ENCODE measurements around the gene CFAP43. TPM values are rescaled to one million over a fixed set of nuclear protein-coding genes. Genes with fewer than 3 reads are reported as not detected.
"Not testable (repeated sequence)": the region's sequence is repeated elsewhere in the genome, so short reads cannot be mapped to it uniquely, and the experiment has no call there.

CFAP43 gene
- total RNA-seq, 1 donor from 2014 or later, result 0.08 TPM

GRCh38 chr10:104258209-104258608 is 26.0 kb upstream of the CFAP43 start:
- intact Hi-C loops (cut with DNase I), result no loop called here

GRCh38 chr10:104257235-104257634 is 25.1 kb upstream of the CFAP43 start:
- DNase-seq (ENCODE audit: low spot score), result no peak
- intact Hi-C loops (cut with DNase I), result no loop called here

More at GRCh38 chr10:104258209-104258608, 26.0 kb upstream of the CFAP43 start:
- DNase-seq (ENCODE audit: low spot score), result no peak

- intact Hi-C loops (cut with DNase I), result no loop called here
- no peak for DNase-seq (ENCODE audit: low spot score)
Observed at GRCh38 chr10:104256335-104256961, 24.3 kb upstream of the CFAP43 start.

GRCh38 chr10:104255311-104255981 is 23.3 kb upstream of the CFAP43 start:
- no peak for DNase-seq (ENCODE audit: low spot score)
- intact Hi-C loops (cut with DNase I), result loop anchor here (2.0 kb wide), 1 partner anchor 23 kb away; the partner anchor contains the start of gene CFAP43

- intact Hi-C loops (cut with DNase I), result loop anchor here (2.0 kb wide), 1 partner anchor 22 kb away; the partner anchor contains the start of gene CFAP43
- peak; percentile 95 for DNase-seq (ENCODE audit: low spot score)
Observed at GRCh38 chr10:104254493-104255310, 22.5 kb upstream of the CFAP43 start, which contains the start of gene GSTO1. Gene GSTO1, plus strand, starts transcription at chr10:104254892. Its CDS starts 37 bp downstream, at chr10:104254929.

- intact Hi-C loops (cut with DNase I), result loop anchor here (2.0 kb wide), 1 partner anchor 21 kb away; the partner anchor contains the start of gene CFAP43
- DNase-seq (ENCODE audit: low spot score), result no peak
Observed at GRCh38 chr10:104253606-104254410, 21.6 kb upstream of the CFAP43 start.

- intact Hi-C loops (cut with DNase I), result no loop called here
- no peak for DNase-seq (ENCODE audit: low spot score)
Observed at GRCh38 chr10:104253106-104253505, 20.9 kb upstream of the CFAP43 start.

- no peak for DNase-seq (ENCODE audit: low spot score)
- intact Hi-C loops (cut with DNase I), result no loop called here
Observed at GRCh38 chr10:104252368-104252767, 20.2 kb upstream of the CFAP43 start.

GRCh38 chr10:104251443-104251842 is 19.3 kb upstream of the CFAP43 start:
- DNase-seq (ENCODE audit: low spot score), result no peak
- intact Hi-C loops (cut with DNase I), result no loop called here

- intact Hi-C loops (cut with DNase I), result no loop called here
- no peak for DNase-seq (ENCODE audit: low spot score)
Observed at GRCh38 chr10:104250371-104250770, 18.2 kb upstream of the CFAP43 start.

- DNase-seq (ENCODE audit: low spot score); intact Hi-C loops (cut with DNase I): not testable (repeated sequence)
Observed at GRCh38 chr10:104248931-104249330, 16.8 kb upstream of the CFAP43 start.

GRCh38 chr10:104247513-104248146 is 15.5 kb upstream of the CFAP43 start:
- DNase-seq (ENCODE audit: low spot score), result no peak
- intact Hi-C loops (cut with DNase I), result no loop called here

- intact Hi-C loops (cut with DNase I), result no loop called here
- DNase-seq (ENCODE audit: low spot score), result no peak
Observed at GRCh38 chr10:104246976-104247375, 14.8 kb upstream of the CFAP43 start.

- no peak for DNase-seq (ENCODE audit: low spot score)
- intact Hi-C loops (cut with DNase I), result no loop called here
Observed at GRCh38 chr10:104245066-104245632, 13.0 kb upstream of the CFAP43 start.

- intact Hi-C loops (cut with DNase I), result no loop called here
- no peak for DNase-seq (ENCODE audit: low spot score)
Observed at GRCh38 chr10:104243512-104243911, 11.3 kb upstream of the CFAP43 start.

GRCh38 chr10:104243009-104243408 is 10.8 kb upstream of the CFAP43 start:
- DNase-seq (ENCODE audit: low spot score); intact Hi-C loops (cut with DNase I): not testable (repeated sequence)

- intact Hi-C loops (cut with DNase I), result no loop called here
- DNase-seq (ENCODE audit: low spot score), result no peak
Observed at GRCh38 chr10:104242545-104242944, 10.4 kb upstream of the CFAP43 start.

GRCh38 chr10:104240078-104240477 is 7.9 kb upstream of the CFAP43 start:
- no peak for DNase-seq (ENCODE audit: low spot score)
- intact Hi-C loops (cut with DNase I), result no loop called here

- no peak for DNase-seq (ENCODE audit: low spot score)
- intact Hi-C loops (cut with DNase I), result no loop called here
Observed at GRCh38 chr10:104235801-104236200, 3.6 kb upstream of the CFAP43 start.
